Measurements from ENCODE around the gene ACAP1. TPM values are rescaled to one million over a fixed set of nuclear protein-coding genes. Genes with fewer than 3 reads are reported as not detected.
A peak's percentile ranks its signal among the peaks of the same experiment; 100 is the strongest.

Gene ACAP1
- total and polyA plus RNA-seq, 4 donors = 1.1 to 7.4 (median 4.7) TPM

GRCh38 chr17:7391307-7391706 lies 55.0 kb downstream of the ACAP1 start:
- peaks cover 0 to 8% (median 6%) of the 10 kb centered on the region in 4 donors for H3K36me3 ChIP-seq (ENCODE audit: control insufficient read depth in 4 of 4, insufficient read depth in 3 of 4, low read depth in 1 of 4, low read length in 3 of 4)
- no peak for DNase-seq (ENCODE audit: low spot score)
- H3K4me3 ChIP-seq (ENCODE audit: low read depth in 1 of 3, low read length in 3 of 3) = no peak overlapping the region
- H3K9ac ChIP-seq (ENCODE audit: low read depth in 1 of 2, low read length in 2 of 2) = no peak overlapping the region
- H3K4me1 ChIP-seq (ENCODE audit: control insufficient read depth in 4 of 4, insufficient read depth in 4 of 4, low read length in 3 of 4) = peaks cover 0 to 15% (median 8%) of the 10 kb centered on the region in 4 donors
- no peaks in the 10 kb centered on the region for H3K9me3 ChIP-seq (ENCODE audit: control insufficient read depth in 4 of 4, low read length in 3 of 4)
- no peak overlapping the region for H3K27ac ChIP-seq (ENCODE audit: low read depth in 1 of 2, low read length in 2 of 2)
- H3K27me3 ChIP-seq (ENCODE audit: control insufficient read depth in 4 of 4, insufficient read depth in 4 of 4, low read length in 3 of 4) = no peaks in the 10 kb centered on the region
- TF ChIP-seq GABPA (IDR thresholded peaks at IDR 0.05 in 1 of 2, conservative IDR thresholded peaks at IDR 0.05 in 1 of 2) (no peak), SP1 (IDR thresholded peaks at IDR 0.05) (no peak), RXRA (IDR thresholded peaks at IDR 0.05) (no peak), REST (IDR thresholded peaks at IDR 0.05) (no peak), MAX (IDR thresholded peaks at IDR 0.05) (no peak), NR2F2 (IDR thresholded peaks at IDR 0.05) (no peak), TAF1 (conservative IDR thresholded peaks at IDR 0.05) (no peak), HNF4G (IDR thresholded peaks at IDR 0.05) (no peak), EGR1 (IDR thresholded peaks at IDR 0.05; ENCODE audit: low read depth in 2 of 2) (no peak), YY1 (IDR thresholded peaks at IDR 0.05) (no peak), HNF4A (conservative IDR thresholded peaks at IDR 0.05) (no peak), JUND (IDR thresholded peaks at IDR 0.05) (no peak), CTCF (IDR thresholded peaks at IDR 0.05; ENCODE audit: low read depth, low read length, missing input control) (no peak), ATF3 (IDR thresholded peaks at IDR 0.05) (no peak)
- 65% methylated on average over 2 of the region's 2 CpGs for WGBS

- Histone ChIP-seq H3K27ac (ENCODE audit: low read depth in 1 of 2, low read length in 2 of 2) (no peak overlapping the region), H3K9me3 (ENCODE audit: control insufficient read depth in 4 of 4, low read length in 3 of 4) (no peaks in the 10 kb centered on the region), H3K9ac (ENCODE audit: low read depth in 1 of 2, low read length in 2 of 2) (no peak overlapping the region), H3K36me3 (ENCODE audit: control insufficient read depth in 4 of 4, insufficient read depth in 3 of 4, low read depth in 1 of 4, low read length in 3 of 4) (peaks cover 0 to 8% (median 4%) of the 10 kb centered on the region in 4 donors), H3K27me3 (ENCODE audit: control insufficient read depth in 4 of 4, insufficient read depth in 4 of 4, low read length in 3 of 4) (no peaks in the 10 kb centered on the region), H3K4me1 (ENCODE audit: control insufficient read depth in 4 of 4, insufficient read depth in 4 of 4, low read length in 3 of 4) (peaks cover 0 to 15% (median 8%) of the 10 kb centered on the region in 4 donors), H3K4me3 (ENCODE audit: low read depth in 1 of 3, low read length in 3 of 3) (peak overlapping the region in 1 of 3 donors; percentile 69)
- no peak for TF ChIP-seq GABPA (IDR thresholded peaks at IDR 0.05 in 1 of 2, conservative IDR thresholded peaks at IDR 0.05 in 1 of 2)
- WGBS = 87% methylated on average over 42 of the region's 42 CpGs
- DNase-seq (ENCODE audit: low spot score) = no peak
Measured at GRCh38 chr17:7392696-7393612, 56.6 kb downstream of the ACAP1 start.
